ENCODE measurements around the gene MYO15A. TPM values are rescaled to one million over a fixed set of nuclear protein-coding genes. Genes with fewer than 3 reads are reported as not detected.
A peak's percentile ranks its signal among the peaks of the same experiment; 100 is the strongest.

Gene MYO15A
- total and polyA plus RNA-seq, 4 experiments from 2014 or later = 0.14 to 2.2 (median 1.0) TPM

DNA sequence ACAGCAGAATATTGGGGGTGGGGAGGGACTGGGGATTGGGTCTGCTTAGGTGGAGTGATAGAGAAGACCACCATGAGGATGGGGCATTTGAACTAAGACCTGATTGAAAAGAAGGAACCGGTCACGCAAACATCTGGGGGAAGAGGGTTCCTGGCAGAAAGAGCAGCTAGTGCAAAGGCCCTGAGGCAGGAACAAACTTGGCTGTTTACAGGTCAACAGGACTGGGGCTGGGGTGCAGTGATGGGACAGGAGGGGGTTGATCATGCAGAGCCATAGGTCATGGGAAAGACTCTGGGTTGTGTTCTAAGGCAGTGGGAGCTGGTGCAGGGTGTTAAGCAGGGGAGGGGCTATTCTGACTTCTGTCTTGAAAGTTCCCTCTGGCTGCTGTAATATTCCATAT is 18.9 kb upstream of the MYO15A start:
- Mint-ChIP-seq H3K36me3 (peaks cover 10 to 40% of the 10 kb centered on the region in 2 donors), H3K27ac (peak overlapping the region in 6 of 7 donors; percentile 62 to 99 (median 80)), H3K9me3 (peaks cover 0 to 3% (median 0%) of the 10 kb centered on the region in 8 donors), H3K4me3 (peak overlapping the region; percentile 48 to 100 (median 98)), H3K27me3 (no peaks in the 10 kb centered on the region), H3K4me1 (peaks cover 25 to 43% (median 28%) of the 10 kb centered on the region in 4 donors)
- intact Hi-C loops (cut with micrococcal nuclease) = no loop called here
- H3K4me3 ChIP-seq (ENCODE audit: low read length in 2 of 2) = no peak overlapping the region
- H3K27me3 ChIP-seq (ENCODE audit: insufficient read depth, low read length) = no peaks in the 10 kb centered on the region
- no peak for DNase-seq
- H3K27ac ChIP-seq (ENCODE audit: low read depth, low read length) = no peak overlapping the region
- POLR2A ChIA-PET (ENCODE audit: partially characterized antibody) = no interaction called here
- peaks cover 9% of the 10 kb centered on the region for H3K36me3 ChIP-seq (ENCODE audit: insufficient read depth, low read length)
- H3K4me1 ChIP-seq (ENCODE audit: insufficient read depth, low read length) = peaks cover 23% of the 10 kb centered on the region
- CTCF ChIA-PET (ENCODE audit: partially characterized antibody) = no interaction called here
- H3K9me3 ChIP-seq (ENCODE audit: control insufficient read depth in 1 of 2, low read length in 2 of 2) = no peaks in the 10 kb centered on the region

- Histone ChIP-seq H3K27ac (ENCODE audit: low read depth, low read length) (no peak overlapping the region), H3K9me3 (ENCODE audit: control insufficient read depth in 1 of 2, low read length in 2 of 2) (no peaks in the 10 kb centered on the region), H3K27me3 (ENCODE audit: insufficient read depth, low read length) (no peaks in the 10 kb centered on the region), H3K4me1 (ENCODE audit: insufficient read depth, low read length) (peaks cover 10% of the 10 kb centered on the region), H3K36me3 (ENCODE audit: insufficient read depth, low read length) (peaks cover 44% of the 10 kb centered on the region), H3K4me3 (ENCODE audit: low read length in 2 of 2) (no peak overlapping the region)
- Mint-ChIP-seq H3K9me3 (peaks cover 0 to 3% (median 0%) of the 10 kb centered on the region in 8 donors), H3K27me3 (no peaks in the 10 kb centered on the region), H3K36me3 (peaks cover 24 to 59% of the 10 kb centered on the region in 2 donors), H3K27ac (peak overlapping the region in 2 of 7 donors; percentile 18 to 32), H3K4me3 (no peak overlapping the region), H3K4me1 (peaks cover 16 to 30% (median 19%) of the 10 kb centered on the region in 4 donors)
- peak in 1 of 5 donors; percentile 14 for DNase-seq
- ChIA-PET POLR2A (ENCODE audit: partially characterized antibody) (no interaction called here), CTCF (ENCODE audit: partially characterized antibody) (no interaction called here)
- intact Hi-C loops (cut with micrococcal nuclease) = no loop called here
Measured at GRCh38 chr17:18093616-18094408, 14.7 kb upstream of the MYO15A start.

- ChIA-PET CTCF (ENCODE audit: partially characterized antibody) (no interaction called here), POLR2A (ENCODE audit: partially characterized antibody) (no interaction called here)
- Histone ChIP-seq H3K9me3 (ENCODE audit: control insufficient read depth in 1 of 2, low read length in 2 of 2) (no peaks in the 10 kb centered on the region), H3K27ac (ENCODE audit: low read depth, low read length) (no peak overlapping the region), H3K4me1 (ENCODE audit: insufficient read depth, low read length) (peaks cover 4% of the 10 kb centered on the region), H3K36me3 (ENCODE audit: insufficient read depth, low read length) (peaks cover 50% of the 10 kb centered on the region), H3K27me3 (ENCODE audit: insufficient read depth, low read length) (no peaks in the 10 kb centered on the region), H3K4me3 (ENCODE audit: low read length in 2 of 2) (no peak overlapping the region)
- DNase-seq = no peak
- no peaks in the 10 kb centered on the region for H3K27me3 Mint-ChIP-seq
- H3K36me3 Mint-ChIP-seq = peaks cover 24 to 65% of the 10 kb centered on the region in 2 donors
- peaks cover 0 to 3% (median 0%) of the 10 kb centered on the region in 8 donors for H3K9me3 Mint-ChIP-seq
- intact Hi-C loops (cut with micrococcal nuclease) = no loop called here
- no peak overlapping the region for H3K4me3 Mint-ChIP-seq
- H3K4me1 Mint-ChIP-seq = peaks cover 12 to 24% (median 14%) of the 10 kb centered on the region in 4 donors
- peak overlapping the region in 2 of 7 donors; percentile 4 to 79 for H3K27ac Mint-ChIP-seq
Measured at GRCh38 chr17:18094409-18094807, 14.1 kb upstream of the MYO15A start.

DNA sequence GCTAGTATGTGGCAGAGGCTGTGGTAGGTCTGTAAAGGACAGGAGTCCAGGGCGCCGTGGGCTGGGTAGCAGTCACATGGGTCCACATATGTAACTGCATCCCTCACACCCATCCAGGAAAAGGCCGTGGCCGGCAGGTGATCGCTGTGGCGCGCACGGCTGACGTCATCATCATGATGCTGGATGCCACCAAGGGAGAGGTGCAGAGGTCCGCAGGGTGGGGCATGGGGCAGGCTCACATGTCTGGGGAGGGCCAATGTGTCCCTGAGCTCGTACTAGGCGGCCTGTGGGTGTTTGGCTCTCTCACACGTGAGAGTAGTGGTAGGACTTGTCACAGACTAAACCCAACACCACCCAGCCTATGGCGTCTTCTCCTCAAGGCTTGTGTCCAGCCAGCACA is 9.0 kb upstream of the MYO15A start:
- Histone ChIP-seq H3K27ac (ENCODE audit: low read depth, low read length) (no peak overlapping the region), H3K27me3 (ENCODE audit: insufficient read depth, low read length) (no peaks in the 10 kb centered on the region), H3K4me1 (ENCODE audit: insufficient read depth, low read length) (no peaks in the 10 kb centered on the region), H3K4me3 (ENCODE audit: low read length in 2 of 2) (no peak overlapping the region), H3K9me3 (ENCODE audit: control insufficient read depth in 1 of 2, low read length in 2 of 2) (no peaks in the 10 kb centered on the region), H3K36me3 (ENCODE audit: insufficient read depth, low read length) (peaks cover 47% of the 10 kb centered on the region)
- Mint-ChIP-seq H3K4me3 (no peak overlapping the region), H3K9me3 (no peaks in the 10 kb centered on the region), H3K27me3 (no peaks in the 10 kb centered on the region), H3K27ac (peak overlapping the region in 2 of 7 donors; percentile 11 to 42), H3K36me3 (peaks cover 15 to 52% of the 10 kb centered on the region in 2 donors), H3K4me1 (peaks cover 2 to 9% (median 5%) of the 10 kb centered on the region in 4 donors)
- DNase-seq = no peak
- CTCF ChIA-PET (ENCODE audit: partially characterized antibody) = no interaction called here
- intact Hi-C loops (cut with micrococcal nuclease) = no loop called here
- POLR2A ChIA-PET (ENCODE audit: partially characterized antibody) = no interaction called here

GRCh38 chr17:18100616-18101015 is 7.9 kb upstream of the MYO15A start:
- Mint-ChIP-seq H3K4me3 (no peak overlapping the region), H3K36me3 (peaks cover 13 to 52% of the 10 kb centered on the region in 2 donors), H3K27ac (no peak overlapping the region), H3K27me3 (no peaks in the 10 kb centered on the region), H3K9me3 (no peaks in the 10 kb centered on the region), H3K4me1 (peaks cover 2 to 9% (median 5%) of the 10 kb centered on the region in 4 donors)
- Histone ChIP-seq H3K27ac (ENCODE audit: low read depth, low read length) (no peak overlapping the region), H3K4me1 (ENCODE audit: insufficient read depth, low read length) (no peaks in the 10 kb centered on the region), H3K9me3 (ENCODE audit: control insufficient read depth in 1 of 2, low read length in 2 of 2) (no peaks in the 10 kb centered on the region), H3K27me3 (ENCODE audit: insufficient read depth, low read length) (no peaks in the 10 kb centered on the region), H3K36me3 (ENCODE audit: insufficient read depth, low read length) (peaks cover 44% of the 10 kb centered on the region), H3K4me3 (ENCODE audit: low read length in 2 of 2) (no peak overlapping the region)
- POLR2A ChIA-PET (ENCODE audit: partially characterized antibody) = no interaction called here
- DNase-seq = no peak
- intact Hi-C loops (cut with micrococcal nuclease) = no loop called here
- CTCF ChIA-PET (ENCODE audit: partially characterized antibody) = no interaction called here

GRCh38 chr17:18101828-18102227 is 6.7 kb upstream of the MYO15A start:
- H3K36me3 Mint-ChIP-seq = peaks cover 1 to 45% of the 10 kb centered on the region in 2 donors
- peaks cover 36% of the 10 kb centered on the region for H3K36me3 ChIP-seq (ENCODE audit: insufficient read depth, low read length)
- H3K9me3 ChIP-seq (ENCODE audit: control insufficient read depth in 1 of 2, low read length in 2 of 2) = no peaks in the 10 kb centered on the region
- H3K9me3 Mint-ChIP-seq = no peaks in the 10 kb centered on the region
- DNase-seq = no peak
- no peaks in the 10 kb centered on the region for H3K27me3 ChIP-seq (ENCODE audit: insufficient read depth, low read length)
- no peaks in the 10 kb centered on the region for H3K4me1 ChIP-seq (ENCODE audit: insufficient read depth, low read length)
- no peaks in the 10 kb centered on the region for H3K4me1 Mint-ChIP-seq
- H3K4me3 Mint-ChIP-seq = no peak overlapping the region
- intact Hi-C loops (cut with micrococcal nuclease) = no loop called here
- no peaks in the 10 kb centered on the region for H3K27me3 Mint-ChIP-seq
- H3K27ac Mint-ChIP-seq = peak overlapping the region in 1 of 7 donors; percentile 14
- POLR2A ChIA-PET (ENCODE audit: partially characterized antibody) = no interaction called here
- H3K27ac ChIP-seq (ENCODE audit: low read depth, low read length) = no peak overlapping the region
- no peak overlapping the region for H3K4me3 ChIP-seq (ENCODE audit: low read length in 2 of 2)
- CTCF ChIA-PET (ENCODE audit: partially characterized antibody) = no interaction called here

- ChIA-PET POLR2A (ENCODE audit: partially characterized antibody) (no interaction called here), CTCF (ENCODE audit: partially characterized antibody) (no interaction called here)
- intact Hi-C loops (cut with micrococcal nuclease) = no loop called here
- no peaks in the 10 kb centered on the region for H3K9me3 ChIP-seq (ENCODE audit: control insufficient read depth in 1 of 2, low read length in 2 of 2)
- Mint-ChIP-seq H3K27ac (peak overlapping the region in 1 of 7 donors; percentile 29), H3K4me1 (no peaks in the 10 kb centered on the region), H3K27me3 (no peaks in the 10 kb centered on the region), H3K4me3 (no peak overlapping the region), H3K9me3 (no peaks in the 10 kb centered on the region), H3K36me3 (peaks cover 3 to 46% of the 10 kb centered on the region in 2 donors)
- H3K4me1 ChIP-seq (ENCODE audit: insufficient read depth, low read length) = no peaks in the 10 kb centered on the region
- H3K27me3 ChIP-seq (ENCODE audit: insufficient read depth, low read length) = no peaks in the 10 kb centered on the region
- H3K36me3 ChIP-seq (ENCODE audit: insufficient read depth, low read length) = peaks cover 33% of the 10 kb centered on the region
- H3K27ac ChIP-seq (ENCODE audit: low read depth, low read length) = no peak overlapping the region
- DNase-seq = no peak
- H3K4me3 ChIP-seq (ENCODE audit: low read length in 2 of 2) = no peak overlapping the region
Measured at GRCh38 chr17:18102640-18103039, 5.9 kb upstream of the MYO15A start.
